HEK293 (cell line): ENCODE measurements around the gene FLOT2.

Experiments used
- ATF2 ChIP-seq: fragments of 450-650 bp; formaldehyde crosslinking; IDR thresholded peaks from 2 replicates; pipeline ENCODE4 v1.5.1; 2016; ENCODE audit warnings: missing biosample characterization, missing genetic modification characterization, low read depth
- CTCF ChIP-seq: fragments of 450-650 bp; formaldehyde crosslinking; IDR thresholded peaks from 2 replicates; pipeline ENCODE4 v1.5.1; 2016; ENCODE audit warnings: missing biosample characterization, missing genetic modification characterization
- KLF8 ChIP-seq: fragments of 450-650 bp; formaldehyde crosslinking; IDR thresholded peaks from 2 replicates; pipeline ENCODE4 v1.5.1; 2016; ENCODE audit warnings: missing biosample characterization, missing genetic modification characterization
- PBX3 ChIP-seq: sonication (generic); formaldehyde crosslinking; IDR thresholded peaks from 2 replicates; pipeline ENCODE4 v1.8.1; 2022; ENCODE audit warnings: mild to moderate bottlenecking, moderate library complexity, missing genetic modification reagents
- REPIN1 ChIP-seq: fragments of 450-650 bp; formaldehyde crosslinking; IDR thresholded peaks from 2 replicates; pipeline ENCODE4 v1.5.1; 2017; ENCODE audit warnings: missing biosample characterization, missing genetic modification characterization, low read depth
- REST ChIP-seq: fragments of 450-650 bp; formaldehyde crosslinking; IDR thresholded peaks from 2 replicates; pipeline ENCODE4 v1.5.1; 2016; ENCODE audit warnings: missing biosample characterization, missing genetic modification characterization
- YY1 ChIP-seq: fragments of 450-650 bp; formaldehyde crosslinking; IDR thresholded peaks from 2 replicates; pipeline ENCODE4 v1.5.1; 2018; ENCODE audit warnings: missing biosample characterization, missing genetic modification characterization
- ZBTB26 ChIP-seq: fragments of 450-650 bp; formaldehyde crosslinking; optimal IDR thresholded peaks from 2 replicates; pipeline ENCODE3; 2016; ENCODE audit warnings: missing biosample characterization, mild to moderate bottlenecking, missing genetic modification characterization
- ZFP37 ChIP-seq: fragments of 450-650 bp; formaldehyde crosslinking; IDR thresholded peaks from 2 replicates; pipeline ENCODE4 v1.5.1; 2016; ENCODE audit warnings: missing biosample characterization, missing genetic modification characterization
- ZNF133 ChIP-seq: fragments of 450-650 bp; formaldehyde crosslinking; IDR thresholded peaks from 2 replicates; pipeline ENCODE4 v1.5.1; 2016; ENCODE audit warnings: missing biosample characterization, missing genetic modification characterization
- ZNF16 ChIP-seq: fragments of 450-650 bp; formaldehyde crosslinking; IDR thresholded peaks from 2 replicates; pipeline ENCODE4 v1.5.1; 2016; ENCODE audit warnings: low read depth, missing biosample characterization, missing genetic modification characterization
- ZNF175 ChIP-seq: fragments of 450-650 bp; formaldehyde crosslinking; IDR thresholded peaks from 2 replicates; pipeline ENCODE4 v1.5.1; 2016; ENCODE audit warnings: missing biosample characterization, missing genetic modification characterization
- ZNF501 ChIP-seq: fragments of 450-650 bp; formaldehyde crosslinking; IDR thresholded peaks from 2 replicates; pipeline ENCODE4 v1.5.1; 2016; ENCODE audit warnings: missing biosample characterization, missing genetic modification characterization
- ZNF529 ChIP-seq: fragments of 450-650 bp; formaldehyde crosslinking; IDR thresholded peaks from 2 replicates; pipeline ENCODE4 v1.5.1; 2017; ENCODE audit warnings: missing genetic modification characterization, missing biosample characterization; ENCODE audit not compliant: insufficient replicate concordance

- TF ChIP-seq CTCF (tag by site-specific recombination) = no peak
- TF ChIP-seq REST (tag by site-specific recombination) = no peak
- TF ChIP-seq REPIN1 (tag by site-specific recombination) = no peak
- no peak for TF ChIP-seq YY1 (tag by site-specific recombination)
- no peak for TF ChIP-seq ZNF133 (tag by site-specific recombination)
- TF ChIP-seq PBX3 = no peak
- TF ChIP-seq ZBTB26 = no peak
- no peak for TF ChIP-seq ZNF16 (tag by site-specific recombination)
- no peak for TF ChIP-seq ZNF529
- no peak for TF ChIP-seq KLF8
- TF ChIP-seq ZFP37 (tag by site-specific recombination) = no peak
- no peak for TF ChIP-seq ZNF175 (tag by site-specific recombination)
- no peak for TF ChIP-seq ZNF501
- no peak for TF ChIP-seq ATF2
These were observed 42.6 kb upstream of the FLOT2 start for GRCh38 chr17:28940142-28940541.
